IMR-90 (cell line): Measurements from ENCODE around the gene TBPL2. TPM values are rescaled to one million over a fixed set of nuclear protein-coding genes. Genes with fewer than 3 reads are reported as not detected.

ENCODE experiments used
- ATAC-seq: fragments of 200-7000 bp; cut with Tn5 transposase; 2 replicates; pipeline ENCODE4 v1.9.1; 2020; ENCODE audit warnings: low read depth, mild to moderate bottlenecking, moderate library complexity
- BruUV-seq: library from RNA; stranded (reverse); fragments of 400-500 nt; replicated peaks from 2 replicates; lab custom pipeline; 2021; lab: Mats Ljungman, UMichigan
- CTCF ChIA-PET: fragments of 300-600 bp; formaldehyde crosslinking; extraction: SDS; loops from one replicate; lab custom pipeline; 2021; ENCODE audit warnings: antibody characterized with exemption; lab: Yijun Ruan, JAX
- POLR2A ChIA-PET: fragments of 300-600 bp; sonication (Branson Sonifier 250); formaldehyde crosslinking; loops from one replicate; lab custom pipeline; 2022; ENCODE audit warnings: antibody characterized with exemption; ENCODE audit not compliant: unreplicated experiment; lab: Charles Lee
- DNase-seq: peaks from one replicate; pipeline ENCODE4 v3.0.0; 2013
- H2AFZ ChIP-seq: replicated peaks from 2 replicates; pipeline ENCODE3; 2013; ENCODE audit warnings: low read length, mild to moderate bottlenecking; ENCODE audit not compliant: poor library complexity
- H2AK5ac ChIP-seq: 2 replicates; pipeline ENCODE4 v1.6.1; 2013; ENCODE audit warnings: low read depth, low read length, inconsistent platforms
- H2AK9ac ChIP-seq: replicated peaks from 2 replicates; pipeline ENCODE3; 2013; ENCODE audit warnings: mild to moderate bottlenecking, low read depth, low read length, moderate library complexity; ENCODE audit not compliant: poor library complexity
- H2BK120ac ChIP-seq: 2 replicates; pipeline ENCODE4 v1.6.1; 2013; ENCODE audit warnings: low read depth, low read length, inconsistent platforms
- H2BK15ac ChIP-seq: 3 replicates; pipeline ENCODE4 v1.6.1; 2013; ENCODE audit warnings: low read depth, low read length, inconsistent platforms
- H2BK20ac ChIP-seq: 2 replicates; pipeline ENCODE4 v1.6.1; 2013; ENCODE audit warnings: low read depth, mild to moderate bottlenecking, inconsistent platforms, low read length, moderate library complexity
- H2BK5ac ChIP-seq: 2 replicates; pipeline ENCODE4 v1.6.1; 2013; ENCODE audit warnings: mild to moderate bottlenecking, low read depth, low read length, inconsistent platforms; ENCODE audit not compliant: poor library complexity, severe bottlenecking
- H3K14ac ChIP-seq: replicated peaks from 2 replicates; pipeline ENCODE4 v1.6.1; 2013; ENCODE audit warnings: low read depth, low read length, inconsistent platforms
- H3K18ac ChIP-seq: 2 replicates; pipeline ENCODE4 v1.6.1; 2013; ENCODE audit warnings: low read depth, low read length, control low read depth
- H3K23ac ChIP-seq: 2 replicates; pipeline ENCODE4 v1.6.1; 2013; ENCODE audit warnings: low read depth, low read length, inconsistent platforms
- H3K27ac ChIP-seq: 2 replicates; pipeline ENCODE4 v1.5.1; 2013; ENCODE audit warnings: mild to moderate bottlenecking, control low read depth, low read length; ENCODE audit not compliant: insufficient read depth
- H3K27me3 ChIP-seq: 2 replicates; pipeline ENCODE4 v1.6.1; 2013; ENCODE audit warnings: low read length; ENCODE audit not compliant: control insufficient read depth, insufficient read depth
- H3K36me3 ChIP-seq: 2 replicates; pipeline ENCODE4 v1.6.1; 2013; ENCODE audit warnings: low read length, mixed read lengths; ENCODE audit not compliant: control insufficient read depth, insufficient read depth
- H3K4ac ChIP-seq: 2 replicates; pipeline ENCODE4 v1.6.1; 2013; ENCODE audit warnings: low read depth, low read length, inconsistent platforms
- H3K4me1 ChIP-seq: 2 replicates; pipeline ENCODE4 v1.6.1; 2013; ENCODE audit warnings: low read length, mixed read lengths; ENCODE audit not compliant: control insufficient read depth, insufficient read depth
- H3K4me2 ChIP-seq: 2 replicates; pipeline ENCODE4 v1.6.1; 2013; ENCODE audit warnings: low read depth, mild to moderate bottlenecking, control low read depth, low read length, moderate library complexity
- H3K4me3 ChIP-seq: 2 replicates; pipeline ENCODE4 v1.5.1; 2013; ENCODE audit warnings: low read depth, mild to moderate bottlenecking, control low read depth, low read length, moderate library complexity; ENCODE audit not compliant: insufficient read depth
- H3K56ac ChIP-seq: 2 replicates; pipeline ENCODE4 v1.6.1; 2013; ENCODE audit warnings: low read length, inconsistent platforms; ENCODE audit not compliant: insufficient read depth; ENCODE audit errors: extremely low read depth
- H3K79me1 ChIP-seq, 2 experiments: 2 replicates each; pipeline ENCODE4 v1.6.1; 2013; ENCODE audit warnings: low read length in 2 of 2, inconsistent platforms in 1 of 2, low read depth in 1 of 2
- H3K9ac ChIP-seq: 2 replicates; pipeline ENCODE4 v1.6.1; 2013; ENCODE audit warnings: low read depth, low read length, control low read depth
- H3K9me1 ChIP-seq: 2 replicates; pipeline ENCODE4 v1.6.1; 2013; ENCODE audit warnings: low read length, inconsistent platforms; ENCODE audit not compliant: insufficient read depth
- H3K9me3 ChIP-seq: 2 replicates; pipeline ENCODE4 v1.6.1; 2013; ENCODE audit warnings: low read length; ENCODE audit not compliant: control insufficient read depth, insufficient read depth
- H4K20me1 ChIP-seq: 2 replicates; pipeline ENCODE4 v1.6.1; 2013; ENCODE audit warnings: low read length, inconsistent platforms; ENCODE audit not compliant: insufficient read depth
- H4K5ac ChIP-seq: 2 replicates; pipeline ENCODE4 v1.6.1; 2013; ENCODE audit warnings: mild to moderate bottlenecking, low read depth, low read length, control low read depth
- H4K8ac ChIP-seq, 2 experiments: 2 replicates each; pipeline ENCODE4 v1.6.1; 2013; ENCODE audit warnings: low read depth in 2 of 2, low read length in 2 of 2, control low read depth in 1 of 2, inconsistent platforms in 1 of 2
- H4K91ac ChIP-seq: 2 replicates; pipeline ENCODE4 v1.6.1; 2013; ENCODE audit warnings: low read depth, low read length, inconsistent platforms; ENCODE audit not compliant: insufficient read depth
- BHLHE40 ChIP-seq: fragments of 150-350 bp; IDR thresholded peaks from 2 replicates; pipeline ENCODE4 v1.6.1; 2016; ENCODE audit warnings: mild to moderate bottlenecking, low read depth, low read length
- CHD1 ChIP-seq: IDR thresholded peaks from 2 replicates; pipeline ENCODE4 v1.6.1; 2012; ENCODE audit warnings: low read depth, low read length, improper control_type of control experiment
- FOS ChIP-seq: fragments of 150-350 bp; IDR thresholded peaks from 2 replicates; pipeline ENCODE4 v1.6.1; 2016; ENCODE audit warnings: low read depth, low read length
- MAFK ChIP-seq: IDR thresholded peaks from 2 replicates; pipeline ENCODE4 v1.6.1; 2012; ENCODE audit warnings: low read depth, low read length, improper control_type of control experiment
- RCOR1 ChIP-seq: IDR thresholded peaks from 2 replicates; pipeline ENCODE4 v1.6.1; 2012; ENCODE audit warnings: mild to moderate bottlenecking, low read length, improper control_type of control experiment; ENCODE audit not compliant: insufficient replicate concordance
- dilution Hi-C: fragments of 300-500 bp; cut with HindIII; formaldehyde crosslinking; loops from one replicate; pipeline ENCODE4 v1.14.3; 2018; ENCODE audit warnings: low sequenced_read_pairs; ENCODE audit not compliant: unreplicated experiment
- in situ Hi-C: fragments of 300-500 bp; cut with MboI; formaldehyde crosslinking; loops from 3 replicates; pipeline ENCODE4 v1.14.3; 2019; ENCODE audit warnings: low sequenced_read_pairs, inconsistent platforms, mixed read lengths
- intact Hi-C: fragments of 100-400 bp; cut with micrococcal nuclease; formaldehyde crosslinking; loops from 2 replicates; pipeline ENCODE4 v1.10.0; 2022
- polyA plus RNA-seq, 3 experiments: library from polyadenylated mRNA; depleted of rRNA; stranded (reverse); fragments of >200 nt; gene quantifications; 2 replicates each; pipeline ENCODE4 v1.2.3, GENCODE V29; 2012; ENCODE audit warnings: low replicate concordance in 1 of 3
- total RNA-seq: library from RNA; depleted of rRNA; stranded (reverse); fragments of >200 nt; gene quantifications from 2 replicates; pipeline ENCODE4 v1.2.3, GENCODE V29; 2012

Gene TBPL2
- total and polyA plus RNA-seq, 2 of the 4 experiments (the other 2 are of a cell fraction), result not detected

DNA sequence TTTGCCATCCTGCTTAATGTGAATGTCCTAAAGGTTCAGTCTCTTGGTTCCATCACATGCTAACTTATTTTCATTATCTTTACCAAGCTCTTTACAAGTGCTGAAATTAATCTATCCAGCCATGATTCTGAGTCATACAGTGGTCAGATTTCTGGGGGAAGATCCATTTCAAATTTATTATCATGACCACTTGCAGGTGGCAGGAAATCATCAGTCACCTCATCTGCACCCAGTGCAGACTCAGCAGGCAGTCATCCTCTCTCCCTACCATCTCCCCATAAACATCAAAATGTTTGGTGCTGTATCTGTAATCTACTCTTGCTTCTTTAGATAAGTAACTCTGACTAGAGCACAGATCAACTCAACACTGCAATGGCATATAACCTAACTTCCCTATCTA, 52.3 kb downstream of the TBPL2 start:
- H3K14ac ChIP-seq, result no peak overlapping the region
- no peaks in the 10 kb centered on the region for H4K20me1 ChIP-seq
- H3K56ac ChIP-seq, result no peak overlapping the region
- TF ChIP-seq RCOR1 (peak; percentile 54), MAFK (peak; percentile 65), FOS (peak; percentile 82), CHD1 (no peak), BHLHE40 (peak; percentile 56; the same call in 1 of the 2 replicates)
- H3K4ac ChIP-seq, result no peak overlapping the region
- peaks cover 13% of the 10 kb centered on the region for H3K4me1 ChIP-seq
- H3K23ac ChIP-seq, result no peak overlapping the region
- H3K9me1 ChIP-seq, result peaks cover 10% of the 10 kb centered on the region
- DNase-seq (peak; percentile 95), ATAC-seq (peak; percentile 66)
- no TSS peak for BruUV-seq
- H3K4me3 ChIP-seq, result no peak overlapping the region
- intact Hi-C loops (no loop called here), in situ Hi-C loops (no loop called here), dilution Hi-C loops (no loop called here)
- no peak overlapping the region; the same call in 1 of the 2 replicates for H4K5ac ChIP-seq
- ChIA-PET POLR2A (no interaction called here), CTCF (interaction anchor here (1.4 kb wide), 1 partner anchor 23 kb away, joined by 3 read pairs; no protein-coding TSS in a partner anchor)
- no peak overlapping the region for H3K9ac ChIP-seq
- peaks cover 12% of the 10 kb centered on the region for H3K36me3 ChIP-seq
- H4K8ac ChIP-seq, result no peak overlapping the region
- H3K27ac ChIP-seq, result peak overlapping the region; percentile 46; the same call in 1 of the 2 replicates
- H3K4me2 ChIP-seq, result peak overlapping the region; percentile 17; the same call in 1 of the 2 replicates
- no peak overlapping the region for H2AK9ac ChIP-seq
- H4K91ac ChIP-seq, result no peak overlapping the region
- H3K79me1 ChIP-seq, result peaks cover 0 to 21% of the 10 kb centered on the region in 2 experiments; a peak in 2 of 4 replicates
- no peak overlapping the region for H2BK120ac ChIP-seq
- no peak overlapping the region; the same call in 1 of the 2 replicates for H2AK5ac ChIP-seq
- H2BK15ac ChIP-seq, result no peak overlapping the region
- H2AFZ ChIP-seq, result no peak overlapping the region
- H3K18ac ChIP-seq, result no peak overlapping the region
- no peaks in the 10 kb centered on the region for H3K27me3 ChIP-seq
- peak overlapping the region; percentile 97 for H2BK5ac ChIP-seq
- H2BK20ac ChIP-seq, result peak overlapping the region; percentile 12; the same call in 1 of the 2 replicates
- H3K9me3 ChIP-seq, result no peaks in the 10 kb centered on the region
